ENCODE measurements around the gene RNLS.
"Not testable (repeated sequence)": the region's sequence is repeated elsewhere in the genome, so short reads cannot be mapped to it uniquely, and the experiment has no call there.

The RNLS gene

GRCh38 chr10:88383276-88383675, 199.8 kb downstream of the RNLS start:
- no peak for DNase-seq

DNA sequence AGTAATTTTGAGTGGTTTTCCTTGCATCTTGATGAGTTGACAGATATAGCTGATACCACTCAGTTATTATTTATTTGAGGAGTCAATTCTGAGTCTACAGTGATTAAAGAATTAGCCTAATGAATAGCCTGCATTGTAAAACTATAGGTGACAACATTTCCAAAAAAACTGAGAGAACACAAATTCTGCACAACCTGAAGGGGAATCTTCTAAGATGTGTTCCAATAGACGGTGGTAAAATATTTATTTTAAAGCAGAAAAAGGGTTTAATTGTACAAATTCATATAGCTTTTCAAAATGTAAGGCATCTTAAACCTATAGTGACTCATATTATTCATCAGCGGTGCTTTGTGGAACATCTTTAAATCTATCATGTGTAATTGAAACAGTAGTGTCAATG, 200.4 kb downstream of the RNLS start:
- no peak for DNase-seq

DNA sequence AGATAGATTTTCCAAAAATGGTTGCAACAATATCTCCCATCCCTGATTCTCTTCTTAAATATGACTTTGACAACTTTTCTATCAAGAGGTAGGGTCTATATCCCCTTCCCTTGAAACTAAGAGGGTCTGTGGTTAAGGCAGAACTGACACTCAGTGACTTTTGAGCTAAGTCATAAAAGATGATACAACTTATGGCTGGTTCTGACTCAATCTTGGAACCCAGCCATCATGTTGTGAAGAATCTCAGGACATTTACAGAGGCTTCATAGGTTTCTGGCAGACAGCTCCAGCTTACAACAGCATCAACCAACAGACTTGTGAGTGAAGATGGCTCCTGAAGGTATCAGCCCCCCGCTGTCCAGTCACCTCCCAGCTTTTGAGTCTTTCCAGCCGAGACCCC, 203.5 kb downstream of the RNLS start:
- DNase-seq: no peak

DNA sequence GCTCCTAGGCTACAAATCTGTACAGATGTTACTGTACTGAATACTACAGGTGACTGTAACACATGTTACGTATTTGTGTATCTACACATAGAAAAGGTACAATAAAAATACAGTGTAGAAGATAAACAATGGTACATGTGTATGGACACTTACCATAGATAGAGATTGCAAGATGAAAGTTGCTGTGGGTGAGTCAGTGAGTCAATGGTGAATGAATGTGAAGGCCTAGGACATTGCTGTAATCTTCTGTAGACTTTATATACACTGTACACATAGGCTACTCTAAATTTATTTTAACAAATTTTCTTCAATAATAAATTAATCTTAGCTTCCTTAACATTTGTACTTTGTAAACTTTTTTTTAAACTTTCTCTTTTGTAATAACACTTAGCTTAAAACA, 205.6 kb downstream of the RNLS start:
- DNase-seq: no peak

DNA sequence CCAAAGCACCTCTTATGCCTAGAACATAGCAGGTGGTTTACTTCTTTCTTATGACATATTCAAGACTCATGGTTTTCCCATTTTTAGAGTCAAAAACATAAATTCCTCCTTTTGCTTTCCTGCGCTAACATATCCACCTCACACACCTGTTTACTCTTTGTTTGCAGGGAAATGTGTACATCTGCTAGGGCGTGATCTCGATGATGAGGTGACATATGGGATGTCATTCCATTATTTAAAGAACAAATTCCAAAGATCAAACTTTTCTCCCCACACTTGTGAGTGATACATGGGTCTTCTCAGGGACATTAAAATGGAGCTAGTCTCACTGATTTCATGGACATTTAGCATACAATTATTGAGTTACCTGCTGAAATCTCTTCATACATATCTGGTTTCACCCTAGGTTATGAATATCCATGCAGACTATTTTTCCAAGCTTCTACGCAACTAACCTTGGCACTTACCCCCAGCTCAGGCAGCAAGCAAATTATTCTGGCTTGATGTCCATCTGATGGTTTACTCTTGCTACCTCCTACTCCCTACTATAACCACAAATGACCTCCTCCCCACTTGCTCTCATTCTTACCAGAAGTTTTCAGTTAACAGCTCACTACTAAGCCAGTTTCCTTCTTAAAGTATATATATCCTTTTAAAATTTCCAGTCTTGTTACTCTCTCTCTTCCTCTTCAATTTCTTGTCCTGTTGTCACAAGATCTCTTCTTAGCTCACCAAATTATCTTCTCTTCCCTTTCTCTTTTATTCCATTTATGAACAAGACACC, 208.5 kb downstream of the RNLS start:
- DNase-seq: no peak

DNA sequence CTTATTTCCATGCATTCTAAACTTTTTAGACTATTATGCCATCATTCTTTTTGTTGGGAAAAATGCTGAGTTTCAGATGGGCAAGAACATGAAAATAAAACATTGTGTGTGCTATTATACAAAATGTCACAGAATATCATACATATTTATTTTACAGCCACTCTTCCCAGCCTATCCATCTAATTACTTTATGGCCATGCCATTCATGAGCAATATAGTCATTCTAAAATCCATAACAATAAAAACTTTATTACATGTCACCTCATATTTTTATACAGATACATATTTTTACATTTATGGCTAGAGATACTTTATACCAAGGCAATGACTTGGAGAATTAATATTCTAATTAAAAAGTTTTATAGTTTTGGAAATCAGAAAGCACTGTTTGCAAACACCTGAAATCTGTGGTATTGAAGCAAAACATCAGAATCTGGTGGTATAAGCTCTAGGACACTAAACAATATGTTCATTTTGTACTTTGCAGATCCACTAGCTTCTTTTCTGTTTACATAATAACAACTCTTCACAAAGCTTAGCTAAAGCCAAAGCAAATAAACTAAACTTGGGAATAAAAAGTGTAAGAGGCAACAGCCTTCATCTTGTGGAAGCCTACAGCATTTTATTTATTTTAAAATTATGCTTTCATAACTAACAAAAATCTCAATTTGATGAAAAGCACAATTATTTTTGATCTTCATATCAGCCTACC, 210.1 kb downstream of the RNLS start:
- no peak for DNase-seq

- DNase-seq: no peak
Observed at GRCh38 chr10:88372051-88372715, 210.9 kb downstream of the RNLS start.

- DNase-seq: no peak
Observed at GRCh38 chr10:88370713-88371112, 212.4 kb downstream of the RNLS start.

- DNase-seq: no peak
Observed at GRCh38 chr10:88366772-88367171, 216.3 kb downstream of the RNLS start.

DNA sequence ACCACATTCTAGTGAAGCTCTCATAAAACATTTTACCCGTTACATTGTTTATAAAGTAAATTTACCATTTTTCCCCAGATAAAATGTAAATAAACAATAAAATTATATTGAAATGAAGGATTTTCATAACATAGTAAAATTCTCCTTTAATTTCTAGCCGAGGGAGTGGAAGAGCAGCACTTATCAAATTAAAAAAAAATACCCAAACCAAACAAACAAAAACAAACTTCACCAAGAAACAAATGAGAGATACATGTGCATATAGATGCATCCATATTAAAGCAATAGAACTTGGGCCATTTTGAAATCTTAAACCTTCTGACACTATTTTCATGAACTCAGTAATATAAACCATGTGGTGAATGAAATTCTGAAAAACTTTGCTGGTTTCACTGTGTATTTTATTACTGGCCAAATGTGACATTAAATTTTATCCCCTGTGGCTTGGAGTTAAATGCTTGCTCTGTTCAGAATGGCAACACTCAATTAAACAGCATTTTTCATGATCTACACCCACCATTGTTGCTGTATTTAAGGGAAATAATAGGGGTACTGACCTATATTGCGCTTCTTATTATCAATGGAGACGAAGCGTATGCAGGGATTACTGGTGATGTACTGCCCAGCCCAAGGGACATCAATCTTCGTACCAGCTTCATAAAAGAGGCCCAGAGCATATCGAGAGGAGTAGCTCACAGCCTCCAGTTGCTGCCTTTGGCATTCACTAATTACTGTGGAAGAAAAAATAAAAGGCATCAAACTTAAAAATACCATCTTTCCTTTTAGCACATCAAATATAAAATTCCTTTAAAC, 220.9 kb downstream of the RNLS start:
- no peak for DNase-seq

DNA sequence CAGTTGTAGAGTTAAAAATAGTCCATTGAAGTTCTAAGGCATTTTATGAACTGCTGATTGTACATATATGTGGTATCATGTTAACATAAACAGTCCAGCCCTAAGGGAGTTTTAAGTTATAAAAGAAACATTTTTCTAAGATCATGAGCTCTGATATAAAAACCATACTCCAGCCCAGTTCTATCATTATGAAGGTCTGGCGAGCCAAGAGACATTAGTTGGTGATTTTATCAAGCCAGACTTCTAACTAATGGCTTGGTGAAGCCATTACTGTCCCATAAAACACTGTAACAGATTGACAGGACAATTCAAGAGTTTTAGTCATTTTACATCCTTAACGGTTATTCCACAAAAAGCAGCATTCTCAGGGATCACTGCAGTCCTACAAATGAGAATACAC, 221.6 kb downstream of the RNLS start:
- no peak for DNase-seq

DNA sequence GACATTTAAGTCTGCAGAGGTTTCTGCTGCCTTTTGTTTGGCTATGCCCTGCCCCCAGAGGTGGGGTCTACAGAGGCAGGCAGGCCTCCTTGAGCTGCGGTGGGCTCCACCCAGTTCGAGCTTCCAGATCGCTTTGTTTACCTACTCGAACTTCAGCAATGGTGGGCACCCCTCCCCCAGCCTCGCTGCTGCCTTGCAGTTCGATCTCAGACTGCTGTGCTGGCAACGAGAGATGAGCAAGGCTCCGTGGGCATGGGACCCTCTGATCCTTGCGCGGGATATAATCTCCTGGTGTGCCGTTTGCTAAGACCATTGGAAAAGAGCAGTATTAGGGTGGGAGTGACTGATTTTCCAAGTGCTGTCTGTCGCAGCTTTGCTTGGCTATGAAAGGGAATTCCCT, 227.4 kb downstream of the RNLS start:
- not testable (repeated sequence) for DNase-seq

GRCh38 chr10:88347597-88348304, 235.4 kb downstream of the RNLS start:
- no peak for DNase-seq

DNA sequence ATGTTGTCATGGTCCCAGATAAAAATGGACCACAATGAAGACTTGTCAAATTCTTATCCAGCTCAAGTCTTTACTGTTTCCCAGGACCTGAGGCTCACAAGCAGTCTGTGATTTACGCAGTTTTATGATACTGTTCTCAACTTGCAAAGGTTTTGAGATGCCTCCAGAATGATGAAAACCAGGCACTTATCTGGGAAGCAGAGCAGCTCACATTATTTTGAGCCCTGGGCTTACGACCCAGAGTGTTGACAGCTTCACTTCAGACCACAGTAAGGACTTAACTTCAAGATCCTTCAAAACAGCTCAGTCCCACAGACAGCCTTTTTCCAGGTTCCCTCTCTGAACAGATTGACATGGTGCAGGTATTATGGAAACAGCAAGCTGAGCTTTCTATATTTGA, 236.1 kb downstream of the RNLS start:
- DNase-seq: no peak

DNA sequence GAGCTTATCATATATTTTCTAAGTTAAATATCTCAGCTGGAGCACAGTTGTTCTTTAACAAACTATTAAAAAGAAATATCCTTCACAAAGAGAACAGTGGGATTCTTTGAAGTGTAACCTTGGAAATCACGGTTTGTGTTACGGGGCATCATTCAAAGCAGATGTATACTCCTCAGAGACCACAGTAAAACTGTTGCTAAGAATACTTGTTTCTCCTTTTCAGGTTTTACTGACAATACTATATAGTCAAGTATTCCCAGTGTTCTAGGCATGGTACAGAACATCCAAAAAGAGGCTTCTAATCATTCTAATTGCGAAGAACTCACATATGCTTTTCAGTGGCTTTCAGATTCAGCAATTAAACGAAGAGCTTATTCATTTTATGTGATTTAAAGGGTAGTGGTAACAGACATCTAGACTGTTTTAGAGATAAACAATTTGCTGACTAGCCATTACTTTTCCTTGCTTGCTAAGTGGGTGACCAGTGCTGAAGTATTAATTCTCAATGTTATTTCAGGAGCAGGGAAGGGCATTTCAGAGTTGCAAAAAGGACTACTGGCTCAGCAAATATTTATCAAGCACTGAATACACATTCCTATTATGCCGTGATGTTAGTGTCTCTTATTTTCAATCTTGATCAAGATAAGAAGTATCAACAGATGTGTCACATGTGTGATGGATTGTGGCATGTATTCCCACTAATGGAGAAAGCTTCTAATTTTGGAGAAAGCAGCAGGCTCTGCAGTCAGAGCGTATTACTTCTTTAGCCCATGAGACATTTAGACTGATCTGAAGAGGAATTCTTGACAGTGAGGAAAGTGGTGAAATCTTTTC, 236.8 kb downstream of the RNLS start:
- no peak for DNase-seq

DNA sequence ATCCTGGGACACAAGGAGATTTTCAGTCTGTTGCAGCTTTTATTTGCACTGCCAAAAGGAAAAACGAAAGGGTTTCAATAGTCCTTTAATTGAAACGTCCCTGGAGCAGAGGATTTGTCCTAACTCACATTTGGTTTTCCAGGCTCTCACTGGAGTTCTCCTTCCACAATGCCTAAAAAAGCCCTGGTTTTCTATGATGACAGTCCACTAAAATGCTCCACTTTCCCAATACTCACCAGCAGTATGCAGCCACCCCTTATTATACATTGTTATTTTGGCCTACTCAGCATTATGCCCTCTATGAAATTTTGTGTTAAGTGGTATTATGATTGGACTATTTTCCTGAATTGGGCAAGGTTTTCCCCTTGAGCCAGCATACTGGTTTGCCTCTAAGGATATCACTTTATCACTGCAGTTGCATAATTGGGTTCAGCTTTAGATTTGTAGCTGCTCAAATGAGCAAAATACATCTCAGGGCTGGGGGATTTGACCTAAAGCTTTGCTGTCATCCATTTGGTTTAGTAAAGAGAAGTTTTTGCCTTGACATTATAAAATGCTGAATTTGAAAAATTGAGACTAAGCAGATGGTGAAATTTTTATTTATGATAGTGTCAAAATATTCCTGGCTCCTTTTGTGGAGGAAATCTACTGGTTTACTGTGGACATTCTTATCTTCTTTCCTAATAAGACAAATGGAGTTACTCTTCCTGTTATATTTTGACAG, 239.2 kb downstream of the RNLS start:
- no peak for DNase-seq

DNA sequence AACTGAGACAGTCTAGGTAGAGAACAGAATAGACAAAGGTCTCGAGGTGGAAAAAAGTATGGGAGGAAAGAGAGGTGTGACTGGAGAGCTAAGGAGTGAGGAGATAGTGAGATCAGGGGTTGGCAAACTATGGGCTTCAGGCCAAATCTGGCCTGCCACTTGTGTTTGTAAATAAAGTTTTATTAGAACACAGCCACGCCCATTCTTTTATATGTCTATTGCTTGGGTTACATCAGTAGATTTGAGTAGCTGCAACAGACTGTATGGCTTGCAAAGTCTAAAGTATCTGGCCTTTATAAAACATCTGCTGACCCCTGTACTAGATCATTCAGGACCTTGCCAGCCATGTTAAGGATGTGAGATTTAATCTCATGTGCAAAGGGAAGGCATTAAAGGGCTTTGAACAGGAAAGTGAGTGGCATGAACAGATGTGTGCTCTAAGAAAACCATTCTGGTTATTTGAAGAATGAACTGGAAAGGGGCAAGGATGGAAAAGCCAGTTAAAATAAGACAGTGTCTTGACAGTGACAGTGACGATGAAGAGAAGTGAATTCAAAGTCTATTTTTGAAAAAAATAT, 240.3 kb downstream of the RNLS start:
- DNase-seq: no peak

GRCh38 chr10:88337134-88337533, 246.0 kb downstream of the RNLS start:
- no peak for DNase-seq

DNA sequence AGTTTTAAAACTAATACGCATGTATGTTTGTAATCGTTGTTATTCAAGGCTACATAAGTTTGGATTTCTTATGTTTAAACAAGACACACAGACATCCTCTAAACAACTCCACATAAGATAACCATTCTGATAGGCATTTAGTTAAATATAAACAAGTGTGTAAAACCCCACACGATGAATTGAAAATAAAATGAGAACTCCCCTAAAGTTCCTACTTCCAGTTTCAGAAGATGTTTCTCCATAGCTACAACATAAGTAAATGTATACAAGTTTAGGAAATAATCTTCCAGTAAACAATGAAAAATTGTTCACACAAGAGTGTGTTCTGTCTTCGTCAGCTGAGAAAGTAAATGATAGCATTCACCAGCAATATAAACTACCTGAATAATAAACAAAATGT, 246.8 kb downstream of the RNLS start:
- no peak for DNase-seq

GRCh38 chr10:88333248-88333630, 249.9 kb downstream of the RNLS start:
- DNase-seq: no peak

Data from left hindlimb (tissue), 1 donor.